HepG2 (cell line): ENCODE data around the gene TEX19. TPM values are rescaled to one million over a fixed set of nuclear protein-coding genes. Genes with fewer than 3 reads are reported as not detected.

Experiments used
- FOXM1 ChIP-seq: sonication (generic); formaldehyde crosslinking; IDR thresholded peaks from 2 replicates; pipeline ENCODE4 v1.5.0; 2020; ENCODE audit warnings: missing genetic modification reagents
- HBP1 ChIP-seq: IDR thresholded peaks from 2 replicates; pipeline ENCODE4 v1.6.1; 2016; ENCODE audit warnings: low read depth, control low read depth
- HINFP ChIP-seq: sonication (generic); formaldehyde crosslinking; IDR thresholded peaks from 2 replicates; pipeline ENCODE4 v1.4.0; 2020; ENCODE audit warnings: low read depth, mild to moderate bottlenecking, missing genetic modification reagents
- HOXA9 ChIP-seq: sonication (generic); formaldehyde crosslinking; IDR thresholded peaks from 2 replicates; pipeline ENCODE4 v1.8.1; 2022; ENCODE audit warnings: missing genetic modification reagents, mild to moderate bottlenecking, moderate library complexity, borderline replicate concordance
- IRF1 ChIP-seq: sonication (generic); formaldehyde crosslinking; IDR thresholded peaks from 2 replicates; pipeline ENCODE4 v1.4.0; 2020; ENCODE audit warnings: low read depth, mild to moderate bottlenecking, missing genetic modification reagents
- NR2C2 ChIP-seq: sonication (generic); formaldehyde crosslinking; IDR thresholded peaks from 2 replicates; pipeline ENCODE4 v1.4.0; 2020; ENCODE audit warnings: missing genetic modification reagents, mild to moderate bottlenecking, moderate library complexity, borderline replicate concordance
- RFXAP ChIP-seq: sonication (generic); formaldehyde crosslinking; IDR thresholded peaks from 2 replicates; pipeline ENCODE4 v1.4.0; 2020; ENCODE audit warnings: missing genetic modification reagents, borderline replicate concordance
- SOX5 ChIP-seq: IDR thresholded peaks from 2 replicates; pipeline ENCODE4 v1.6.1; 2016; ENCODE audit warnings: borderline replicate concordance
- SP4 ChIP-seq: sonication (generic); formaldehyde crosslinking; IDR thresholded peaks from 2 replicates; pipeline ENCODE4 v1.8.1; 2023; ENCODE audit warnings: mild to moderate bottlenecking, missing genetic modification reagents
- THAP11 ChIP-seq: IDR thresholded peaks from 2 replicates; pipeline ENCODE4 v1.6.1; 2016; ENCODE audit warnings: missing biosample characterization, missing genetic modification reagents
- TMF1 ChIP-seq: sonication (generic); formaldehyde crosslinking; IDR thresholded peaks from 2 replicates; pipeline ENCODE4 v1.8.1; 2022; ENCODE audit warnings: low read depth, missing genetic modification reagents
- TOPORS ChIP-seq: sonication (generic); formaldehyde crosslinking; IDR thresholded peaks from 2 replicates; pipeline ENCODE4 v1.8.0; 2023; ENCODE audit warnings: mild to moderate bottlenecking, missing genetic modification reagents
- YEATS4 ChIP-seq: sonication (generic); formaldehyde crosslinking; IDR thresholded peaks from 2 replicates; pipeline ENCODE4 v1.4.0; 2020; ENCODE audit warnings: missing genetic modification reagents, borderline replicate concordance
- ZNF20 ChIP-seq: sonication (generic); formaldehyde crosslinking; IDR thresholded peaks from 2 replicates; pipeline ENCODE4 v1.4.0; 2020; ENCODE audit warnings: mild to moderate bottlenecking, moderate library complexity, missing genetic modification reagents
- ZNF33B ChIP-seq: sonication (generic); formaldehyde crosslinking; IDR thresholded peaks from 2 replicates; pipeline ENCODE4 v1.5.1; 2020; ENCODE audit warnings: mild to moderate bottlenecking, missing genetic modification reagents
- ZNF615 ChIP-seq: sonication (generic); formaldehyde crosslinking; IDR thresholded peaks from 2 replicates; pipeline ENCODE4 v1.5.0; 2020; ENCODE audit warnings: mild to moderate bottlenecking, missing genetic modification reagents, borderline replicate concordance
- ZNF792 ChIP-seq: IDR thresholded peaks from 2 replicates; pipeline ENCODE4 v1.6.1; 2016
- polyA plus RNA-seq, 8 experiments: library from polyadenylated mRNA; depleted of rRNA in 3 of 8; stranded (reverse) in 7 of 8; unstranded in 1 of 8; fragments of >200 nt; fragmentation: Illumina TruSeq in 4 of 8; extraction: Trizol in 4 of 8; gene quantifications; 2 replicates each; pipeline versions ENCODE4 v1.2.1 to v1.2.3, GENCODE V29; 2011 to 2016; ENCODE audit warnings: low read depth in 4 of 8, missing spikeins in 1 of 8, mixed read lengths in 1 of 8; ENCODE audit not compliant: insufficient read depth in 1 of 8
- total RNA-seq, 5 experiments: library from RNA; depleted of rRNA; stranded (reverse); fragments of >200 nt; fragmentation: Illumina TruSeq; extraction: Trizol; gene quantifications; 2 replicates each; pipeline ENCODE4 v1.2.3, GENCODE V29; 2016; ENCODE audit warnings: low read depth in 1 of 5
- TF ChIP-seq, protein P1 (sequence below): sonication (generic); formaldehyde crosslinking; IDR thresholded peaks from 2 replicates; pipeline ENCODE4 v1.4.0; 2020; ENCODE audit warnings: mild to moderate bottlenecking, missing genetic modification reagents
- TF ChIP-seq, protein P2 (sequence below): sonication (generic); formaldehyde crosslinking; IDR thresholded peaks from 2 replicates; pipeline ENCODE4 v1.4.0; 2020; ENCODE audit warnings: mild to moderate bottlenecking, missing genetic modification reagents

The TEX19 gene
- total and polyA plus RNA-seq, 2 of the 13 experiments (the other 11 are each of a cell fraction or from before 2014, with no cell fraction given) = 1.3 to 6.0 TPM

DNA sequence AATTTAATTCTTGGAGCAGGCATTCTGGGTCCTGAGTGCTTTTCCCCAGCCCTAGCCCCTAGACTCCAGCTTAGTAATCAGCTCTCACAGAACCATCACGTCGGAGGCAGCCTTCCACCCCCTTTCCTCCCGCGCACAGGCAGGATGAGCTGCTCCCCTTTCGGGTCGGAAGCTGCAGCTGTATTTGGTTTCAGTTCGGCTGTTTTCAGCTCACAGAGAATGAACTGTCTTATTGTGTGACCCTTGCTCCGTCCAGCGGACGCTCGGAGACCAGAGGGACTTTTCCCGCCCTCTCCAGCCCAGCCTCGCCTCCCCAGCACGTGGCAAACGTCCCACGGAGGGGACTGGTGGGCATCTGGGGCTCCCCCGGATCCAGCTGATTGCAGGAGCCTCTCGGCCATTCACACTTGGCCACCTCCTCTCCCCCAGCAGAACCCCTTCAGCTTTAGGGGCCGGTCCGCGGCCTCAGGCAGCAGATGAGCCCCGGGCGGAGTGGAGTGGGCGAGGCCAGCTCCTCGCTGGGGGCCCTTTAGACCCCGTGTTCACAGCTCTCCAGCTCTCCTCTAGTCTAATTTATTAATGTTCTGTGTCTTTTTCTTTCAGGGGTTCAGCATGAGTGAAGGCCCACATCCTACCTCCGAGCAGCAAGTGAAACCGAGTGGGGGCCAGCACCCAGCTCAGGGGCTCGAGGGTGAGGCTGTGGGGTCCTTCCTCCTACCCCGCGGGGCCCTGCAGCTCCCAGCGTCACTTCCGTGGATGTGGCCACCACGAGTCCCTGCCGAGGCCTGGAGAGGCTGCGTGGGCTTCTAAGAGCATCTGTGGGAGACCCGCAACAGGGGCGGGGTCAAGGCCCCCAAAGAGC lies 11.7 kb downstream of the TEX19 start (continued):
- TF ChIP-seq ZNF20 (CRISPR knock-in tag) (0 out of 2 replicates have a peak, but pooled peaks have one; percentile 45), ZNF615 (no peak), HOXA9 (no peak), SOX5 (CRISPR knock-in tag) (peak; percentile 72; the same call in 1 of the 2 replicates), HBP1 (CRISPR knock-in tag) (no peak), TOPORS (CRISPR knock-in tag) (peak; percentile 87), IRF1 (peak; percentile 87; the same call in 1 of the 2 replicates), TMF1 (CRISPR knock-in tag) (peak; percentile 98), ZNF33B (CRISPR knock-in tag) (peak; percentile 79; the same call in 1 of the 2 replicates), SP4 (CRISPR knock-in tag) (peak; percentile 76), RFXAP (CRISPR knock-in tag) (peak; percentile 94), ZNF792 (CRISPR knock-in tag) (peak; percentile 84), YEATS4 (CRISPR knock-in tag) (peak; percentile 66), FOXM1 (peak; percentile 56; the same call in 1 of the 2 replicates), NR2C2 (CRISPR knock-in tag) (peak; percentile 77), HINFP (peak; percentile 100), THAP11 (CRISPR knock-in tag) (peak; percentile 63)
- TF ChIP-seq, protein P1, sequence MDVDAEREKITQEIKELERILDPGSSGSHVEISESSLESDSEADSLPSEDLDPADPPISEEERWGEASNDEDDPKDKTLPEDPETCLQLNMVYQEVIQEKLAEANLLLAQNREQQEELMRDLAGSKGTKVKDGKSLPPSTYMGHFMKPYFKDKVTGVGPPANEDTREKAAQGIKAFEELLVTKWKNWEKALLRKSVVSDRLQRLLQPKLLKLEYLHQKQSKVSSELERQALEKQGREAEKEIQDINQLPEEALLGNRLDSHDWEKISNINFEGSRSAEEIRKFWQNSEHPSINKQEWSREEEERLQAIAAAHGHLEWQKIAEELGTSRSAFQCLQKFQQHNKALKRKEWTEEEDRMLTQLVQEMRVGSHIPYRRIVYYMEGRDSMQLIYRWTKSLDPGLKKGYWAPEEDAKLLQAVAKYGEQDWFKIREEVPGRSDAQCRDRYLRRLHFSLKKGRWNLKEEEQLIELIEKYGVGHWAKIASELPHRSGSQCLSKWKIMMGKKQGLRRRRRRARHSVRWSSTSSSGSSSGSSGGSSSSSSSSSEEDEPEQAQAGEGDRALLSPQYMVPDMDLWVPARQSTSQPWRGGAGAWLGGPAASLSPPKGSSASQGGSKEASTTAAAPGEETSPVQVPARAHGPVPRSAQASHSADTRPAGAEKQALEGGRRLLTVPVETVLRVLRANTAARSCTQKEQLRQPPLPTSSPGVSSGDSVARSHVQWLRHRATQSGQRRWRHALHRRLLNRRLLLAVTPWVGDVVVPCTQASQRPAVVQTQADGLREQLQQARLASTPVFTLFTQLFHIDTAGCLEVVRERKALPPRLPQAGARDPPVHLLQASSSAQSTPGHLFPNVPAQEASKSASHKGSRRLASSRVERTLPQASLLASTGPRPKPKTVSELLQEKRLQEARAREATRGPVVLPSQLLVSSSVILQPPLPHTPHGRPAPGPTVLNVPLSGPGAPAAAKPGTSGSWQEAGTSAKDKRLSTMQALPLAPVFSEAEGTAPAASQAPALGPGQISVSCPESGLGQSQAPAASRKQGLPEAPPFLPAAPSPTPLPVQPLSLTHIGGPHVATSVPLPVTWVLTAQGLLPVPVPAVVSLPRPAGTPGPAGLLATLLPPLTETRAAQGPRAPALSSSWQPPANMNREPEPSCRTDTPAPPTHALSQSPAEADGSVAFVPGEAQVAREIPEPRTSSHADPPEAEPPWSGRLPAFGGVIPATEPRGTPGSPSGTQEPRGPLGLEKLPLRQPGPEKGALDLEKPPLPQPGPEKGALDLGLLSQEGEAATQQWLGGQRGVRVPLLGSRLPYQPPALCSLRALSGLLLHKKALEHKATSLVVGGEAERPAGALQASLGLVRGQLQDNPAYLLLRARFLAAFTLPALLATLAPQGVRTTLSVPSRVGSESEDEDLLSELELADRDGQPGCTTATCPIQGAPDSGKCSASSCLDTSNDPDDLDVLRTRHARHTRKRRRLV (CRISPR knock-in tag) = peak; percentile 81; the same call in 1 of the 2 replicates
- TF ChIP-seq, protein P2, sequence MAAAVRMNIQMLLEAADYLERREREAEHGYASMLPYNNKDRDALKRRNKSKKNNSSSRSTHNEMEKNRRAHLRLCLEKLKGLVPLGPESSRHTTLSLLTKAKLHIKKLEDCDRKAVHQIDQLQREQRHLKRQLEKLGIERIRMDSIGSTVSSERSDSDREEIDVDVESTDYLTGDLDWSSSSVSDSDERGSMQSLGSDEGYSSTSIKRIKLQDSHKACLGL (CRISPR knock-in tag) = peak; percentile 83
